Parathyroid adenoma (tissue), 2 donors: ENCODE data around the gene FASTK.
"Not testable (repeated sequence)": the region's sequence is repeated elsewhere in the genome, so short reads cannot be mapped to it uniquely, and the experiment has no call there.

Experiments used
- H2AFZ ChIP-seq: fragments of 300-600 bp; sonication (generic); one replicate; pipeline ENCODE4 v1.7.0; 2017; ENCODE audit warnings: antibody characterized with exemption, mild to moderate bottlenecking
- H3K27ac ChIP-seq: fragments of 300-600 bp; sonication (generic); one replicate; pipeline ENCODE4 v1.7.0; 2017
- H3K27me3 ChIP-seq: fragments of 300-600 bp; sonication (generic); one replicate; pipeline ENCODE4 v1.7.0; 2017; ENCODE audit warnings: low read length; ENCODE audit not compliant: control insufficient read depth, insufficient read depth
- H3K36me3 ChIP-seq: fragments of 300-600 bp; sonication (generic); one replicate; pipeline ENCODE4 v1.7.0; 2017; ENCODE audit warnings: low read length; ENCODE audit not compliant: control insufficient read depth, insufficient read depth
- H3K4me1 ChIP-seq: fragments of 300-600 bp; sonication (generic); one replicate; pipeline ENCODE4 v1.7.0; 2017; ENCODE audit warnings: control low read depth
- H3K4me2 ChIP-seq: fragments of 300-600 bp; sonication (generic); one replicate; pipeline ENCODE4 v1.7.0; 2017; ENCODE audit warnings: low read length
- H3K4me3 ChIP-seq: fragments of 300-600 bp; sonication (generic); one replicate; pipeline ENCODE4 v1.7.0; 2017; ENCODE audit warnings: low read depth, low read length
- H3K79me2 ChIP-seq: fragments of 300-600 bp; sonication (generic); one replicate; pipeline ENCODE4 v1.7.0; 2017; ENCODE audit warnings: control low read depth
- H3K9ac ChIP-seq: fragments of 300-600 bp; sonication (generic); one replicate; pipeline ENCODE4 v1.7.0; 2017; ENCODE audit warnings: mild to moderate bottlenecking
- H3K9me3 ChIP-seq: fragments of 300-600 bp; sonication (generic); one replicate; pipeline ENCODE4 v1.7.0; 2017; ENCODE audit warnings: low read length; ENCODE audit not compliant: control insufficient read depth
- CTCF ChIP-seq: fragments of 300-600 bp; sonication (generic); IDR thresholded peaks from one replicate; pipeline ENCODE4 v1.7.0; 2017; ENCODE audit warnings: antibody characterized with exemption, mild to moderate bottlenecking
- donor health status: primary hyperparathyroidism.

Gene FASTK

GRCh38 chr7:151028131-151028947 is 52.3 kb downstream of the FASTK start, which contains the start of gene ABCB8:
Gene ABCB8, plus strand, starts transcription at chr7:151028450. Its CDS starts 66 bp downstream, at chr7:151028516.
- Histone ChIP-seq H3K4me3 (peak within 1 kb of the TSS; percentile 88), H3K4me2 (peak within 1 kb of the TSS; percentile 81), H3K79me2 (peaks cover 21% of the 10 kb centered on the region), H3K4me1 (peaks cover 3% of the 10 kb centered on the region), H3K27ac (peak within 1 kb of the TSS; percentile 59), H3K36me3 (no peaks in the 10 kb centered on the region), H2AFZ (peak within 1 kb of the TSS; percentile 95), H3K27me3 (no peaks in the 10 kb centered on the region), H3K9me3 (no peaks in the 10 kb centered on the region), H3K9ac (no peak within 1 kb of the TSS)
- peak; percentile 84 for TF ChIP-seq CTCF

- H3K9ac ChIP-seq: not testable (repeated sequence)
Measured at GRCh38 chr7:151027728-151028130, 52.9 kb downstream of the FASTK start.

GRCh38 chr7:151026771-151027727 is 53.6 kb downstream of the FASTK start:
- H3K27me3 ChIP-seq, H3K9ac ChIP-seq, H3K4me3 ChIP-seq, H3K4me1 ChIP-seq, H3K9me3 ChIP-seq, H3K27ac ChIP-seq, H3K36me3 ChIP-seq: not testable (repeated sequence)
- H3K4me2 ChIP-seq: peak overlapping the region; percentile 77
- peaks cover 15% of the 10 kb centered on the region for H3K79me2 ChIP-seq
- H2AFZ ChIP-seq: peak overlapping the region; percentile 95

More at GRCh38 chr7:151027728-151028130, 52.9 kb downstream of the FASTK start:
- peak overlapping the region; percentile 59 for H3K27ac ChIP-seq
- H3K4me3 ChIP-seq: peak overlapping the region; percentile 88
- not testable (repeated sequence) for H3K9me3 ChIP-seq, H3K4me1 ChIP-seq, H3K27me3 ChIP-seq, H3K36me3 ChIP-seq
- peak overlapping the region; percentile 95 for H2AFZ ChIP-seq
- peaks cover 19% of the 10 kb centered on the region for H3K79me2 ChIP-seq
- peak overlapping the region; percentile 77 for H3K4me2 ChIP-seq
